OCI-LY7 (cell line): ENCODE measurements around the gene LDLRAD4. TPM values are rescaled to one million over a fixed set of nuclear protein-coding genes. Genes with fewer than 3 reads are reported as not detected.

ENCODE experiments used
- BruUV-seq: library from RNA; stranded (reverse); fragments of 400-500 nt; replicated peaks from 2 replicates; lab custom pipeline; 2021; lab: Mats Ljungman, UMichigan
- CTCF ChIA-PET: fragments of 300-600 bp; sonication (Branson Sonifier 250); formaldehyde crosslinking; loops from one replicate; lab custom pipeline; 2022; ENCODE audit warnings: antibody characterized with exemption; ENCODE audit not compliant: unreplicated experiment; lab: Charles Lee
- POLR2A ChIA-PET: fragments of 300-600 bp; sonication (Branson Sonifier 250); formaldehyde crosslinking; loops from one replicate; lab custom pipeline; 2022; ENCODE audit warnings: antibody characterized with exemption; lab: Charles Lee
- DNase-seq: peaks from one replicate; pipeline ENCODE4 v3.0.0-alpha.2; 2015; ENCODE audit warnings: low spot score
- H2AFZ ChIP-seq: fragments of 200-600 bp; sonication (generic), shearing (Covaris generic); 2 replicates; pipeline ENCODE4 v1.6.1; 2014; ENCODE audit warnings: mild to moderate bottlenecking, antibody characterized with exemption, low read length, moderate library complexity
- H3K27ac ChIP-seq: fragments of 200-600 bp; sonication (generic); 2 replicates; pipeline ENCODE4 v1.5.1; 2014; ENCODE audit warnings: mixed run types, low read depth, mild to moderate bottlenecking, moderate library complexity, low read length, inconsistent platforms; ENCODE audit not compliant: poor library complexity, severe bottlenecking
- H3K36me3 ChIP-seq: fragments of 200-600 bp; sonication (generic); 2 replicates; pipeline ENCODE4 v1.6.1; 2014; ENCODE audit warnings: mild to moderate bottlenecking, antibody characterized with exemption, low read length, moderate library complexity, mixed read lengths; ENCODE audit not compliant: insufficient read depth
- H3K4me1 ChIP-seq: fragments of 200-600 bp; sonication (generic); 2 replicates; pipeline ENCODE4 v1.5.1; 2014; ENCODE audit warnings: mild to moderate bottlenecking, low read length; ENCODE audit not compliant: insufficient read depth, poor library complexity, severe bottlenecking
- H3K4me2 ChIP-seq: fragments of 200-600 bp; sonication (generic); 2 replicates; pipeline ENCODE4 v1.6.1; 2014; ENCODE audit warnings: mild to moderate bottlenecking, low read length
- H3K4me3 ChIP-seq: fragments of 200-600 bp; sonication (generic); 2 replicates; pipeline ENCODE4 v1.5.1; 2014; ENCODE audit warnings: mild to moderate bottlenecking, low read depth, low read length; ENCODE audit not compliant: poor library complexity, severe bottlenecking
- H3K79me2 ChIP-seq: fragments of 200-600 bp; sonication (generic); 2 replicates; pipeline ENCODE4 v1.6.1; 2016; ENCODE audit warnings: low read depth, mild to moderate bottlenecking, low read length, moderate library complexity, mixed read lengths; ENCODE audit not compliant: insufficient read depth
- H3K9me2 ChIP-seq: fragments of 200-600 bp; sonication (generic); 2 replicates; pipeline ENCODE4 v1.6.1; 2016; ENCODE audit warnings: mild to moderate bottlenecking, low read length, mixed read lengths; ENCODE audit not compliant: insufficient read depth
- H3K9me3 ChIP-seq: fragments of 200-600 bp; sonication (generic); 2 replicates; pipeline ENCODE4 v1.6.1; 2014; ENCODE audit warnings: mild to moderate bottlenecking, mixed run types, low read length, mixed read lengths
- H4K20me1 ChIP-seq: fragments of 200-600 bp; sonication (generic); 2 replicates; pipeline ENCODE4 v1.6.1; 2014; ENCODE audit warnings: mild to moderate bottlenecking, antibody characterized with exemption, low read length, moderate library complexity, mixed read lengths; ENCODE audit not compliant: insufficient read depth
- EZH2phosphoT487 ChIP-seq: fragments of 200-600 bp; sonication (generic); IDR thresholded peaks from 2 replicates; pipeline ENCODE4 v1.6.1; 2018; ENCODE audit warnings: low read depth, borderline replicate concordance, mild to moderate bottlenecking, mixed run types, antibody characterized with exemption, low read length, moderate library complexity, mixed read lengths
- intact Hi-C: fragments of 100-400 bp; cut with micrococcal nuclease; formaldehyde crosslinking; loops from one replicate; pipeline ENCODE4 v1.10.0; 2022; ENCODE audit not compliant: unreplicated experiment
- total RNA-seq, 2 experiments: library from RNA; depleted of rRNA in 1 of 2; stranded (reverse); fragments of >200 nt in 1 of 2; shearing (Covaris generic) in 1 of 2; gene quantifications; 2 replicates each; pipeline ENCODE4 v1.2.3, GENCODE V29; 2014 to 2022
- TF ChIP-seq, protein P1 (sequence below): fragments of 200-600 bp; sonication (generic); conservative IDR thresholded peaks from 2 replicates; pipeline ENCODE4 v1.5.1; 2014; ENCODE audit warnings: mild to moderate bottlenecking, antibody characterized with exemption, low read length, moderate library complexity, mixed read lengths

The LDLRAD4 gene
- total RNA-seq, 2 experiments from 2014 or later, result 26.2 to 43.8 TPM

DNA sequence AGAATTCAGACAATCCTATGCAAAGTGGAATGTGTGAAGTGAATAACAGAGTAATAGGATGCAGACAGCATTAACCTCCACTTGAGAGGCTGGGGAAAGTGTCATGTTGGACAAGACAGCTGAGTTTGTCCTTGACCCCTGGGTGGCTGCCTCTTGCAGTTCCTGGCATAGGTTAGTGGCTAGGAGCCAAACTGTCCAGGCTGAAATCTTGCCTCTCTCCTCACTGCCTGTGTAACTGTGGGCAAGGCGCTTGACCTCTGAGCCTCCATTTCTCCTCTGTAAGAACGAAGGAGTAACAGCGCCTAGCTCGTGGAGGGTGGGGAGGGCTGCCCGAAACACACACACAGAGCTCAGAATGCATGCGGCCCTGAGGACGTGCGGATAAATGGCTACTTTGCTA, 34.8 kb upstream of the LDLRAD4 start:
- Histone ChIP-seq H2AFZ (no peak overlapping the region), H4K20me1 (no peaks in the 10 kb centered on the region), H3K27ac (no peak overlapping the region), H3K36me3 (no peaks in the 10 kb centered on the region), H3K9me2 (no peaks in the 10 kb centered on the region), H3K4me2 (no peak overlapping the region), H3K9me3 (no peaks in the 10 kb centered on the region), H3K79me2 (no peaks in the 10 kb centered on the region), H3K4me1 (no peaks in the 10 kb centered on the region), H3K4me3 (no peak overlapping the region)
- TF ChIP-seq EZH2phosphoT487, result no peak
- TF ChIP-seq, protein P1, sequence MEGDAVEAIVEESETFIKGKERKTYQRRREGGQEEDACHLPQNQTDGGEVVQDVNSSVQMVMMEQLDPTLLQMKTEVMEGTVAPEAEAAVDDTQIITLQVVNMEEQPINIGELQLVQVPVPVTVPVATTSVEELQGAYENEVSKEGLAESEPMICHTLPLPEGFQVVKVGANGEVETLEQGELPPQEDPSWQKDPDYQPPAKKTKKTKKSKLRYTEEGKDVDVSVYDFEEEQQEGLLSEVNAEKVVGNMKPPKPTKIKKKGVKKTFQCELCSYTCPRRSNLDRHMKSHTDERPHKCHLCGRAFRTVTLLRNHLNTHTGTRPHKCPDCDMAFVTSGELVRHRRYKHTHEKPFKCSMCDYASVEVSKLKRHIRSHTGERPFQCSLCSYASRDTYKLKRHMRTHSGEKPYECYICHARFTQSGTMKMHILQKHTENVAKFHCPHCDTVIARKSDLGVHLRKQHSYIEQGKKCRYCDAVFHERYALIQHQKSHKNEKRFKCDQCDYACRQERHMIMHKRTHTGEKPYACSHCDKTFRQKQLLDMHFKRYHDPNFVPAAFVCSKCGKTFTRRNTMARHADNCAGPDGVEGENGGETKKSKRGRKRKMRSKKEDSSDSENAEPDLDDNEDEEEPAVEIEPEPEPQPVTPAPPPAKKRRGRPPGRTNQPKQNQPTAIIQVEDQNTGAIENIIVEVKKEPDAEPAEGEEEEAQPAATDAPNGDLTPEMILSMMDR, result no peak
- BruUV-seq, result no TSS peak
- CTCF ChIA-PET, result no interaction called here
- POLR2A ChIA-PET, result interaction anchor here (0.7 kb wide), 1 partner anchor 1731 kb away, joined by 3 read pairs; no protein-coding TSS in a partner anchor
- intact Hi-C loops, result no loop called here
- DNase-seq, result no peak

DNA sequence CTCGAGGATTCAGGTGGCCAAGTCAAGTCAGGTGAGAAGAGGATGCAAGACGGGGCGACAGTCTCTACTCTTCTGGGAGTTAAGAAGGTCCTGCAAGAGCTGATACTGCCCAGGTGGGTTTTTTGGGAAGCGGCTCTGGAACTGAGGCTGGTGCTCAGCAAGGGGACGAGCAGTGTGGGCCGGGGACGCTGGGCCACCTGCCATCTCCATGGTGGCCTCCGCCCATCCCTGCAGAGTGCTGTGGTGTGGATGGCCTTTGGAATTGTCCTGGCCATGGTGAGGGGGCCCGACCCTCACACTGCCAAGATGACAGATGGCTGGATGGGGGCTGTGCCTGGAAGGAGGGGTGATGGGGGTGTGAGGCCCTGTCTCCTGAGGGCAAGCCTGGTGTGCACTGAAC, 34.2 kb upstream of the LDLRAD4 start:
- TF ChIP-seq, protein P1, result no peak
- Histone ChIP-seq H3K36me3 (no peaks in the 10 kb centered on the region), H3K27ac (no peak overlapping the region), H3K9me2 (no peaks in the 10 kb centered on the region), H3K4me2 (no peak overlapping the region), H4K20me1 (no peaks in the 10 kb centered on the region), H3K9me3 (no peaks in the 10 kb centered on the region), H2AFZ (no peak overlapping the region), H3K4me1 (no peaks in the 10 kb centered on the region), H3K4me3 (no peak overlapping the region), H3K79me2 (no peaks in the 10 kb centered on the region)
- intact Hi-C loops, result no loop called here
- DNase-seq, result no peak
- ChIA-PET CTCF (no interaction called here), POLR2A (no interaction called here)
- no TSS peak for BruUV-seq

DNA sequence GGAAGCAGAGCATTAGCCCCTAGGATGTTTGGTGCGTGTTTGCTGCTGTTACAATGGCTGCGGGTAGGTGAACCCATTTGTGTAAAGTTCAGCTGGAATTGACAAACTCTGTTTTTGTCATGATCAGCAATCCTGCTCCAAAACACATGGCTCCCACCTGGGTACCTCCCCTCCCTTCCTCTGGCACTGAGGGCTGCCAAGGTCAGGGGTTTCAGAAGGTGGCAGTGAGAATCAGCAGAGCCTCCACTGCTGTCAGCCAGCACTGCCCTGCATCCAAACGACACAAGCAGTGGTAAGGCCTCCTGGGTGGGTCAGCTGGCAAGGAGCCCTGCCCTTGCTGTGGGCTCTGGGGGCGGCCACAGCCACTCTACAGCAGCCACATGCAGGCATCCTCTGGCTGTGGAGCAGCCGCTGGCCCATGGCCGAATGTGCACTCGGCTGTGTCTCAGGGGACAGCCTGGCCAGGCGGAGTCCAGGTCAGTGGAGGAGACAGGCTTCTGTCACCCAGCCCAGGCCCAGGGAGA, 32.8 kb upstream of the LDLRAD4 start:
- no peak overlapping the region for H3K27ac ChIP-seq
- BruUV-seq, result no TSS peak
- H3K4me2 ChIP-seq, result no peak overlapping the region
- TF ChIP-seq EZH2phosphoT487, result no peak
- TF ChIP-seq, protein P1, result no peak
- intact Hi-C loops, result no loop called here
- no peak for DNase-seq
- no peaks in the 10 kb centered on the region for H3K4me1 ChIP-seq
- H2AFZ ChIP-seq, result no peak overlapping the region
- H3K79me2 ChIP-seq, result no peaks in the 10 kb centered on the region
- POLR2A ChIA-PET, result no interaction called here
- no peaks in the 10 kb centered on the region for H3K9me2 ChIP-seq
- no peaks in the 10 kb centered on the region for H4K20me1 ChIP-seq
- CTCF ChIA-PET, result no interaction called here
- H3K9me3 ChIP-seq, result no peaks in the 10 kb centered on the region
- no peaks in the 10 kb centered on the region for H3K36me3 ChIP-seq
- no peak overlapping the region for H3K4me3 ChIP-seq
